Stimulated activated CD4-positive, alpha-beta T cell treated with anti-CD3 and anti-CD28 coated beads, Interleukin-4, amount 100 ng/mL, for 24 hours (primary cell): ENCODE results near the gene DPYSL4.
A peak's percentile ranks its signal among the peaks of the same experiment; 100 is the strongest.

ENCODE experiments used
- DNase-seq: peaks from one replicate; pipeline ENCODE4 v3.0.0-alpha.2; 2020

DPYSL4 gene

DNA sequence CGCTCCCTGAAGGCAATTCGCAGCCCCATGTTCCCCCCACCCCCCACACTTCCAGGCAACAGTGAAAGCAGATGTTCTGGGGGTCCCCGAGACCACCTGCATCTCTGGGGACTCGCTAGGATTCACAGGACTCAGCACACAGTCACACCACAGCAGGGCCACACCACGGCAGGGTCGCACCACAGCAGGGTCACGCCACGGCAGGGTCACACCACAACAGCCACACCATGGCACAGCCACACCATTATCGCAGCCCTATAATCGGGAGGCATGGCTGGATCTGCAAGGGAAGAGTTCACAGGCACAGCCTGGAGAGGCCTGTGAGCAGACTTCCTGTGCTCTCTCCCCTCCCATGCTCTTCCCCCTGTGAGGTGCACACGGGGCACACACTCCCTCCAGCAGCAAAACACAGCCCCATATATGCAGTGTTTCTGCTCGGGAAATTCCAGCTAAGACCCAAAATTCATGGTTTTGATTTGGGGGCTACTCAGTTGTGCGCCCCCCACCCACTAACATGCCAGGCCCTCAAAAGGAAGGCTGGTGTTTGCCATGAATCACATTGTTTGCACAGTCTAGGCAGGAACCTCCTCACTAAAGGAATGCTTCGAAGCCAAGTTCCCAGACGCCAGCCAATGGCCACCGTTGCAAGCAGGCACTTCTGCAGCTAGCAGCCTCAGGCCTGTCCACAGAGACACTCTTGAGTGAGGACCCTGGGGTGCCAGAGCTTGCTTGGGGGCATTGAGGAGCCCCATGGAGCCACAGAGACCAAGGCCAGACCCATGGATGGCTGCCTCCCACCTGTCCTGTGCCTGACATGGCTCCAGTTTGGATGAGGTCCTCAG, 7.0 kb upstream of the DPYSL4 start:
- no peak for DNase-seq

DNA sequence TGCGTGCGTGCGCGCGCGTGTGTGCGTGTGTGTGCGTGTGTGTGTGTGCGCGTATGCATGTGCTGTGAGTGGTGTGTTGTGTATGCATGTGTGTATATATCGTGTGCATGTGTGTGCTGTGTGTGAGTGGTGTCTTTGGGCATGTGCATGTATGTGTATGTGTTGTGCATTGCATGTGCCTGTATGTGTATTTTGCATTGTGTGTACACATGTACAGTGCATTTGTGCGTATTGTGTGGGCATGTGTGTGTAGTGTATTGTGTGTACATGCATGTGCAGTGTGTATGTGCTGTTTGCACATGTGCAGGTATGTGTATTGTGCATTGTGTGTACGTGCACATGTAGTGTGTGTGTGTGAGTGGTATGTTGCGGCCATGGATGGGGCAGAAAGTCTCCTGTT, 6.0 kb upstream of the DPYSL4 start:
- DNase-seq: no peak

DNA sequence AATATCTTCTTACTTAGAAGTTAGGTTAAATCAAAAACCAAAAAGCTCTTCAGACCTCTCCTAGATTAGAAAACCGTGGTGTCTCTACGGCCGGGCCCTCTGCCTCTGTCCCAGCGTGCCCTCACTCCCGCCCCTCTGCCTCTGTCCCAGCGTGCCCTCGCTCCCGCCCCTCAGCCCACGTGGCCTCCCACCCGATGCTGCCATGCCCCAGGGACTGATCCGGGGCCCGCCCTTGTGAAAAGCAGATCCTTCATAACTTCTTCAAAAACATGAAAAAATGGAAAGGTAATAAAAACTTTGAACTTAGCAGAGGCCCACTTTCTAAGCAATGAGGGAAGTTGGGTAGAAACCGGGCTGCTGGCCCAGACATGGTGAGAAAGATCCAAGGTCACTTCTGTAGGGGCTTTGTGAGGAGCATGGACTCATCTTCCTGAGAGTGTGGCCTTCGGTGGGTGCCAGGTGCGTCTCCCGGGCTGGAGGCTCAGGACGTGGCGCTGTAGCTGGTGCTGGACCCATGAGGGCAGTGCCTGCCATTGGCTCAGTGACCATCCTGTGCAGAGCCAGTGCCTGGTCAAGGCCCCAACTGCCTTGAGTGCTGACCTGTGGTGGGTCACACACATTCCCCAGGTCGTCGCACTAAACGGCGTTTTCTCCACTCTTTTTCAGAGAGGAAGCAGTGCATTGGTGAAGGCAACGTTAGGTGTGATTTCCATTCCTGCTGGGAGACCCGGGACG, 4.9 kb upstream of the DPYSL4 start:
- DNase-seq: no peak

DNA sequence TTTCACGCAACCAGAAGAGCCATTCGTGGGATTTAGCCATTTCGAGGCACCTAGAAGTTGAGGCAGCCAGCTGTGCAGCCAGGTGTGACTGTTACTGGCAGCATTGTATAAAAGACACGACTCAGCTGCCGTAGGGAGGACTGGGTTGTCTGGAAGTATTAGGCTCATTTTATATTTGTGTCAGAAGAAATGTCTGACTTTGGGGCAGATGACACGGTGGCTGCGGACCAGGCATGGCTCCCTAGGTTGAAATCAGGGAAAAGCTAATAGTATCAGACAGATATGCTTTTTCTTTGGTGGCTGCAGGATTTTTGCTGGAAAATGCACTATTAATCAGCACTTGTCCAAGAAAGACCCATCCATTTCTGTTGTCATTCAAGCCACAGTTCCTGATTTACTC, 4.2 kb upstream of the DPYSL4 start:
- DNase-seq: no peak

DNA sequence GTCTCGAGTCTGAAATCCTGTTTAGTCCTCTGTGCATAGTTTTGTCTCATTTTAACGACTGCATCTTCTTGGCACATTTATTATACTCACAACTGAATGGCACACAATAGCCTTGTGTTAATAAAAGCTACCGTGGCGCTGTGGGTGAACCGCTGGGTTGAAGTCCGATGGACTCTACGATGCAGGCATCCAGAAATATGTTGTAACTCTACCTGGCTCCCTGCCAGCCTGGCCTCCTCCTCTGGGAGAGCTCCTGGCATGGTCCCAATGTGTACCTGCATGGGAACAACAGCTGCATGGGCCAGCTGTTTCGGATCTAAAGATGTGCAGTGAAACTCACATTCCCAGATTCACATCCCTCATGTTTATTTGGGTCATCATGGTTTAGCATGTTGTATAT, 3.7 kb upstream of the DPYSL4 start:
- DNase-seq: no peak

DNA sequence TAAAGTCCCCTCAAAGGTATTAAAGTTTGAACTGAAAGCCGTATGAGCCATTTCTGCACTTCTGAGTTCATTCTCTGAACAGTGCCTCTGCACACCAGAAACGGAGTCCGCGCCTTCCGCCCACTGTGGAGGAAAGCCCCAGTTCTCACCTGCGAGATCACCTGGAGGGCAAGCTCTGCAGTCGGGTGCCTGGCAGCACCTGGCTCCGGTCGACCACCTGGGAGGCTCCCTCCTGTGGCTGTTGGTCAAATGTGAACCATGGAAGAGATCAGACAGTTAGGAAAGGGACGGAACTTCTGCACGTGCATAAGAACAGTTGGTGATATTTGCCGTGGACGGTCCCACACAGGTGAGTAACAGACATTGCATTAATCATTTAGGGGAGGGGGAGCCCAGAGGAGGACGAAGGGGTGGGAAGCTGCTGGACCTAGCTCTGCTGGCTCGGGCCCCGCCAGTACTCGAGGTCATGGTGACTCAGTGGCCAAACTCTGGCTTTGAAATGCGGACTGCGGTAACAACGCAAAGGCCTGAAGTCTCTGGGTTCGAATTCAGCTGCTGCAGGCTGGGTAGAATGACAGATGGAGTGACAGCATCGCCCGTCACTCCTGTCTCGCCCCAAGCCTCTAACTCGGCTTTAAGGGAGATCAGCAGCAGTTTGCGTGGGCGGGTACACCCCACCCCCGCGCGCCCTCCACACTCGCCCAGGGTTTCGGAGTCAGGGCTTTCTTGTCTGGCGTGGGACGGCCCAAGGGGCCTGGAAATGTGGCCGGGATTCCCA, 1.7 kb upstream of the DPYSL4 start:
- DNase-seq: no peak

DNA sequence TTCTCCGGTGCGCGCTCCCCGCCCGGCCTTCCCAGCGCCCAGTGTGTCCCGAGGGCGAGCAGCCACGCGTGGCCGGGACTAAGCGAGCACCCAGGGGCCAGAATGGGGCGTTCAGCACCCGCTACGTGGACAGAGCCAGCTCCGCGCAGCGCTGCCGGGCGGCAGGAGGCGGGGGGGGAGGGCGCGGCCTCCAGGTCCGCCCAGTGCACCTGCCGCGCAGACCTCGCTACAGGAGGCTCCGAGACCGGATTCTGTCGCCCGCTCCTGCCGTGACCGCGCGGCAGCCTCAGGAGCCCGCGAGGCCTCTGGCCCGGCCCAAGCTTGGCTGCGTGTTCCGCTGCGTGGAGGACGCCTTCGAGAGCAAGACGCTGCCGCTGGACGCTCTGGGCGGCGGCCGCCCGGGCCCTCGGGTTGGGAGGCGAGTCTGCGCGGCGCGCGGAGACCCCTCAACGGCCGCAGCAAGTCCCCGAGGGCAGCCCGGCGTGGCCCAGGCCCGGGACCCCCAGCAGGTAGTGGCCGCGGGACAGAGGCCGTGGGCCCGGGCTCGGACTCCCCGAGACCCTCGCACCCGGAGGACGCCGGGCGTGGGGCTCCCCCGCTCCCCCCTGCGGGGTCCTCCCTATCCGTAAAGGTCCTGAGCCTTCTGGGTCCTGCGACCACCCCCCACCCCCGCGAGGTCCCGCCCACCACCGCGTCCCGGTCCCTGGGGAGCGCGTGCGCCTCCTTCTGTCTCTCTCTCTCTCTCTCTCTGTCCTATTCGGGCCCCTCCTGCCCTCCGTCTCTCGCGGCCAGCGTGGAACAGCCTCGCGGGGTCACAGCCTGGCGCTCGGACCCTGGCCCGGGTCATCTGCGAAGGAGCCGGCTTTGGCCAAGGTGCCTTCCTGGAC, 904 bp upstream of the DPYSL4 start:
- DNase-seq: peak; percentile 45

DNA sequence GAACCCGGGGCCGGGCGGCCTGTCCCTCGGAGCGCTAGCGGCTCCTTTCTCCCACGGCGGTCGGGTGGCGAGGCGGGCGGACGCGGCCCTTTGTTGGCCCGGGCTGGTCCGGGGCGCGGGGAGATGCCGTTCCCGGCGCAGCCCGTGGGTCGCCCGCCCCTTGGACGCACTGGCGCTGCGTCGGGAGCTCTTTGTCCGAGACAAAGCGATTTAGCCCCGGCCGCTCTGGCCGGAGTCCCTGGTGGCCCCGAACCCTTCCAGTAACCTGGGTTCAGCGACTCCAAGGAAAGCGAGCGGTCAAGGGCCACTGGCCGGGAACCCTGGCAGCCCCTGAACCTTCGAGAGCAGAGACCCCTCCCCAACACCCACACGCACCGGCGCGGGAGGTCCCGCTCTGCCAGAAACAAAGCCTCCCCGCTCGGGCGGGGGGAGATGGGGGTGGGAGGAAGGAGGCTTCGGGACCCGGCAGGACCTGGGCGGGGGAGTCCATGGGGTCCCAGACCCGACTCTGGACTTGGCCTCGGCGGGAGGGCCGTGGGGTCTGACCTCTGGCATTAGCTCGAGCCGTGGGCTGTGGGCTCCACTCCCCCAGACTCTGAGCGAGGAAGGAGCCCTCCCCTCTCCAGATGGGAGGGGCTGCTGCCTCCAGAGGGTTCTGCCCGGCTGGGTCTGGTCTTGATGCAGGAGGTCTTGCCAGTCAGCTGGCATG, 836 bp downstream of the DPYSL4 start:
- no peak for DNase-seq

DNA sequence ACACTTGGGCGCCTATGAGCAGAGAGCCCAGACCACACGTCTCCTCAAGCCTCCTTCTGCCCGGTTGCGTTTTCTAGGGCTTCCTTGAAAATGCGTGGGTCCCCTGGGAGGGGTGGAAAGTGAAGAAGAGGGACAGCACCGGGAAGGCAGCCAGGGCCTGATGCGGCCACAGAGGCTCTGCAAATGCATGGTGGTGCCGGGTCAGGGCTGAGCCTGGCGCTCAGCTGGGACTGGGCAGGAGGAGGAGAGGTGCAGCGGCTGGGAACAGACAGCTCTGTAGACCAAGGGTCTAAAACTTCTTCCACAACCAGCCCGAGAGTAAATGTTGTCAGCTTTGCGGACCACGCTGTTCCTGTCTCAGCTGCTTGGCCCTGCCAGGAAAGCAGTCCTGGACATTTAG, 1.6 kb downstream of the DPYSL4 start:
- DNase-seq: no peak

DNA sequence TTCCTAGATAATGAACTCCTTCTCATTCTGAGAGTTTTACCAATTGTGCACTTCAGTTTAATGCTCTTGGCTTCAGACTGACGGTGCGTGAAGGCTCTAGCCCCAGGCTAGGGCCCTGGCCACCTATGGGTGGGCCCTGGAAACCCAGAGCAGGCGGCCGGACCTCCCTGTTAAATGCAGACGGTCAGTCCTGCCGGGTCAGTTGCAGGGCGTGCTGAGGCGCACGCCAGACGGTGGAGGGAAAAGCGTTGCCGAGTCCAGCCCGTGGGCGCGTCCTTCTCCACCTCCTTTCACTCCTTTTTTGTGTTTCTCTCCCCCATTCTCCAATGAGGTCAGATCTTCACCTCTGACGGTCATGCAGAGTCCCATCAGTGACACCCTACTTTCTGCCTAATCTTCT, 2.3 kb downstream of the DPYSL4 start:
- DNase-seq: no peak

DNA sequence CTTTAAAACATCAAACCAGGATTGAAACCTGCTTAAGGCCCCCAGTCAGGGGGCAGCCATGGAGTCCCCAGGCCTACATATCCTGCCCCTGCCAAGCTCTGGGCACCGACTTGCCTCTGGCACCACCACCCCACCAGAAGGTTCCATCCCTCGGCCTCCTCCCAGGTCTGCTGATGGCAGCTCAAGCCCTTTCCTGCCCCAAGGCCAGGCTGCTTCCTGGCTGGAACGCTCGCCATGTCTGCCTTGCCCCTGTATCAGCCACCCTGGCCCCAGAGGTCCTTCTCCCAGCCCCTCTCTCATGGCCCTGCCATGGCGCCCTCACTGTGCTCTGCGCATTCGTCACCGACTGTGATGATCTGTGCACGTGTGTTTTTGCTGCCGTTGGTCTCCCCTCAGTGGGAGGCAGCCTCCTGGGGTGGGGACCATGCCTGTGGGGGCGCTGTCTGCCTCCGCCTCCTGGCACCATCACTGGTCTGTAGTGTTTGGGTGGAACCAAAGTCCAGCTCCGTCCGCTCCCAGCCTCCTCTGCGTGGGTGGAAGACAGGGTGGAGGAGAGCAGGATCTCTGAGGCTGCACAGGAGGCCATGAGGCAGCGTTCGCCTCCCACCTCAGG, 3.2 kb downstream of the DPYSL4 start:
- DNase-seq: no peak

DNA sequence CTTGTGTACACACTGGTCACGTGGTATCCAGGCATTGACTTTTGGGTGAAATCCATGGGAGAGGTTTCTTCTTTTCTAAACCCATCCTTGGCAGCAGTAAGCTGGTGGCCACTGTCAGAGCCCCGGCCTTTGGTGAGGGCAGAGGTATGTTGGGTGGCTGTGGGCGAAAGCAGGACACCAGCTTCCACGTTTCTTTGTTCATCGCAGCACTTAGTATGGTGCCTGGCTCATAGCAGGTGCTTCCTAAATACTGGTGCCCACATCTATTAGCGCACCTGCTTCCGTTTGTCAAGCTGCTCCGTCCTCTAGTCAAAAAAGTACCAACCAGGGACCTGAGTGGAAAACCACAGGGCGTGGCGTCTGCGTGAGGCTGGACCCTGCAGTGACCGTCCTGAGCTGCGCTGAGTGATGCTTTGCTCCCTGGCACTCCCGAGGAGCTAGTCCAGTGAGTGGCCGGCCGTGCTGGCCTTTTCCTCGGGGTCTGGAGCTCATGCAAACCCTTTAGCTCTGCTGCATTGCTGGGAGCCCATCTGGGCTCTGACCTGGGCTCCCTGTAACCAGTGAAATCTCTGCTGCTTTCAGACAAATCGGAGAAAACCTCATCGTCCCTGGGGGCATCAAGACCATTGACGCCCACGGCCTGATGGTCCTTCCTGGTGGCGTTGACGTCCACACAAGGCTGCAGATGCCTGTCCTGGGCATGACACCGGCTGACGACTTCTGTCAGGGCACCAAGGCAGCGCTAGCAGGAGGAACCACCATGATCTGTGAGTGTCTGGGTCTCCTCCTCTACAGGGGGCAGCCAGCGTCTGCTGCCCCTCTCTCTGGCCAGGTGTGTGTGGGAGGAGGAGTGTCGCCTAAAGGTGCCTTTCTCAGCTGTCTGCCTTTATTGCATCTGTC, 5.6 kb downstream of the DPYSL4 start:
- DNase-seq: no peak

DNA sequence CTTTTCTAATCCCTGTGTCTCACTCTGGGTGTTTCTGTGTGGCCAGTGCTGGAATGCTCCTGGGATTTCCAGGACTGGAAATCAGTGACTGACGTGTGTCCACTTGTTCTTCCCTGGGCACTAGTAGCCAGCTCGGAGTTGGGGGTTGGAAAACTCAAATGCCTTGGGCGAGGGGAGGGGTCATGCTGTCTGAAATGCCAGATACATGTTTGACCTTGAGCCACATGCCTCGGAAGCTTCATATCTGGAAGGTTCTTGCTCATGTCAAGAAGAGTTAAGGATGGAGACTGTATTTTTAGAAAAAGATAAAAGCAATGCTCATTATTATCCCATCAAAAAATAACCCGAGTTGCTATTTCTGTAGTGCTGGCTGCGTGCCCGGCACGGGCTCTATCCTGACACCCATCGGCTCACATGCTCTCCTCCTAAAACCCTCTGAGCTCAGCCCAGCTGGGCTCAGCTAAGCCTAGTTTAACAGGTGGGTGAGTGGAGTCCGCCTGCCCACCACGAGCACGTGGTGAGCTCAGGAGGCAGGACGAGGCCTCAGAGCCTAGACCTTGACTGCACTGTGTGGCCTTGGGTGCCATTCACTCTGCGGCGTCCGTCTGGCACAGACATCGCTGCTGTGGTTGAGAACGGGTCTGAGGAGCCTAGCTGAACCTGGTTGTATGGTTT, 6.4 kb downstream of the DPYSL4 start:
- DNase-seq: no peak

DNA sequence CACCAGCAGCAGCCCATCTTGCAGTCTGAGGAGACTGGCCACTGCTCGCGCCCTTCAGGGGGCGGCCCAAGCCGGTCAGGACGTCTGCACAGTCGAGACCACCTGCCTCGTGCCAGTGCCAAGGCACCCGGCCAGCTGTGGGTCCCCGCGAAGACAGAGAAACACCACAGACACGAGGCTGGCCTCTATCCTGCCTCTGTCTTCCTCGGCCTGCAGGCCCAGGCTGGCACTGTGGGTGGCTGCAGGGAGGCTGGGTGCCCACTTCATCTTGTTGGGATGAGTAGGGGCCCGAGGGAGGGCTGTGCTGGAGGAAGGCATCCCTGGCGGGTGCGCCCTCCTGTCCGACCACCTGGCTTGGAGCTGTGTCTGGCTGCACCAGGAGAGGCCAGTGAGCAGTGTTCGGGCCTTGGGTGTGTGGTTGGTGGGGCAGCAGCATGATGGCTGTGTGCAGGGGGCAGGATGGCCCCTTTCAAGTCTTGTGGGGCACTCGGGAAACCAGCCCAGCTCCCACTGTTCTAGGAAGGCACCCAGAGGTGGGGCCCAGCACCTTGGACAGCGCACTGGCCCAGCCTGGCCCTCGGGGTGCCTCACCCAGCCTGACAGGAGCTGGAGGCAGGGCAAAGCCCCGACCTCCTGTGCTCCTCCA, 7.3 kb downstream of the DPYSL4 start:
- DNase-seq: peak; percentile 17

DNA sequence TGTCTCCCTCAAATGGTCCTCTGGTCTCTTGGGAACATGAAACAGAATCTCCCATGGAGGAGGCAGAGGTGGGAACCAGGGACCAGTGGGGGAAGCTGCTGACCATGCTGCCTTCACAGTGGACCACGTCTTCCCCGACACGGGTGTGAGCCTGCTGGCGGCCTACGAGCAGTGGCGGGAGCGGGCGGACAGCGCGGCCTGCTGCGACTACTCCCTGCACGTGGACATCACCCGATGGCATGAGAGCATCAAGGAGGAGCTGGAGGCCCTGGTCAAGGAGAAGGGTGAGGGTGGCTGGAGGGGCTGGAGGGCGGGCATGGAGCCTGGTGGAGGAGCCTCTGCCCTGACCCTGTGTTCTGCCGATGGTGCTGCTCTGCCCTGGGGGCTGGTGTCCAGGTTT, 8.0 kb downstream of the DPYSL4 start:
- DNase-seq: no peak

DNA sequence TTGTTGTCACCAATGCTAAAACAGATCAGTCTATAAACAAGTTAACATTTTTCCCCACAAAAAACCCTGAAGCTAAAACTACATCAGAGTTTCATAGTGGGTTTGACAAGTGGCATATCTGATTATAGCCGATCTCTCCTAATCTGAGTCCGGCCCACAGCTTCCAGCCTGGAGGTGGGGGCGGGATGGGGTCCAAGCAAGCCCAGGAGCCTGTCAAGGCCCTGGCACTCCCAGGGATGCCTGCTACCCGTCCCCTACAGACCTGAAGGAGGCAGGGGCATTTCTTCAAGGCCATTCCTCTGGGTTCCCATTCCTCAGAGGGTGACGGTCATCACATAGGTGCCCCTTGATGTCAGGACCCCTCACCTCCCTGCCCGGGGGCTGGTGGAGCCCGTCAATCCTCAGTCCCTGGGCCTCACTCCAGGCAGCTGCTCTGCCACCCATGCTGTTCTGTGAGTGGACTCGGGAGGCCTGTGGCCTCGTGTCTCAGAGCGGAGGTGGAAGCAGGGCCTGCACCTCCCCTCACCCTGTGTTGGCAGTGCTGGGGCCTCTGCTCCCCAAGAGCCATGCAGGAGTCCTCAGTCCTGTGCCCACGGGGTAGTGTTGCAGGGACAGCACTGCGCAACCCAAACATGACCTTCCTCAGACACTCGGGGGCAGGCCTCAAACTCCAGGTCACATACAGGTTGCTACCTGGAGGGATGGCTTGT, 8.8 kb downstream of the DPYSL4 start:
- no peak for DNase-seq

DNA sequence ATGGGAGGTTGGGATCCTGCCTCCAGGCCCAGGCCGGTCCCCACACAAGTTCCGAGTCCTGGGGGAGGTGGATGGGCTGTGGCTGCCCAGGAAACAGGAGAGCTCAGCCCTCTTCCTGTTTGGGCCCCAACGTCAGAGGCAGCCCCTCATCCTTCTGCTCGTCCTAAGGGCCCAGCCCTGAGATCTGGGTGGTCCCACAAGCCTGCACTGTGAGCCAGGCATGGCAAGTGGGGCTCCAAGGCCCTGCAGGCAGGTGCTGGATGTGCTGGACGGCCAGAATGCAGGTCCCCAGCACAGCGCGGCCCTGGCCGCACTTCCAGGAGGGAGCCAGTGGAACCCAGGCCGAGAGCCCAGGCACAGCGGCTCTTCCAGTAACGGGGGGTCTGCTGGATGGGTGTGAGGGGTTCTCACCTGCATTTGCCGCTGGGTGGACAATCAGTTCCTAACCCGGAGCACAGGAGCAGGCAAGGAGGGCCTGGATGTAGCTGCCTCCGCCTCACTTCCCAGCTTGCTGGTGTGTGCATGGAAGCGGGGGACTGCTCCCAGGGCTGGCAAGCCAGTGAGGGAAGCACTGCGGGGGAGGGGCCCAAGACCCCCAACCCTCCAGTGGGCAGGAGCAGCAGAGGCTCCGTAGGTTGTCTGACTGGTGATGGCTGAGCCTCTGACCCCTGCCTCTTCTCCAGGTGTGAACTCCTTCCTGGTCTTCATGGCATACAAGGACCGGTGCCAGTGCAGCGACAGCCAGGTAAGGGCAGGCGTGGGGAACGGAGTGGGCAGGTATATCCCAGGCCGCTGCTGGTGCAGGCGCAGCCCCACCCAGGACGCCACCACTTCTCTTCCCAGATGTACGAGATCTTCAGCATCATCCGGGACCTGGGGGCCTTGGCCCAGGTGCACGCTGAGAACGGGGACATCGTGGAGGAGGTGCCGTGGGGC, 9.7 kb downstream of the DPYSL4 start:
- DNase-seq: no peak
